Mammary epithelial cell (primary cell): Measurements from ENCODE around the gene RAB38.

Experiments
- CTCF ChIP-seq, 2 donors: IDR thresholded peaks in 1 of 2; conservative IDR thresholded peaks in 1 of 2; 2 replicates each; pipeline ENCODE4 v1.5.1; 2011 to 2012; ENCODE audit warnings: inconsistent platforms in 2 of 2, low read length in 2 of 2, mild to moderate bottlenecking in 2 of 2, control low read depth in 1 of 2, low read depth in 1 of 2; ENCODE audit not compliant: insufficient read depth in 1 of 2; ENCODE audit errors: extremely low read depth in 1 of 2
- EZH2 ChIP-seq: IDR thresholded peaks from 2 replicates; pipeline ENCODE4 v1.6.1; 2012; ENCODE audit warnings: low read length, inconsistent platforms, borderline replicate concordance

DNA sequence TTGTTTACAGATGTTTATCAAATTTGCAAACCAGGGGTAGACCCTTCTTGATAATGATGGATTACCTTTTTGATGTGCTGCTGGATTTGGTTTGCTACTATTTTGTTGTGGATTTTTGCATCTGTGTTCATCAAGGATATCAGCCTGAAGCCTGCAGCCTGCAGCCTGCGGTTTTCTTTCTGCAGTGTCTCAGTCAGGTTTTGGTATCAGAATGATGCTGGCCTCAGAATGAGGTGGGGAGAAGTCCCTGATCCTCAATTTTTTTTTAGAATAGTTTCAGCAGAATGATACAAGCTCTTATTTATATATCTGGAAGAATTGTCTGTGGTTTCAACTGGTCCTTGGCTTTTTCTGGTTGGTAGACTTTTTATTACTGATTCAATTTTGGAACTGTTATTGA is 19.7 kb upstream of the RAB38 start:
- TF ChIP-seq CTCF (conservative IDR thresholded peaks at IDR 0.05 in 1 of 2, IDR thresholded peaks at IDR 0.05 in 1 of 2; ENCODE audit: extremely low read depth in 1 of 2, insufficient read depth in 1 of 2, low read depth in 1 of 2, low read length in 2 of 2): no peak
- TF ChIP-seq EZH2: no peak
